ENCODE measurements around the gene SLC13A4. TPM values are rescaled to one million over a fixed set of nuclear protein-coding genes. Genes with fewer than 3 reads are reported as not detected.

The SLC13A4 gene
- total RNA-seq, 1 donor from 2014 or later: not detected

DNA sequence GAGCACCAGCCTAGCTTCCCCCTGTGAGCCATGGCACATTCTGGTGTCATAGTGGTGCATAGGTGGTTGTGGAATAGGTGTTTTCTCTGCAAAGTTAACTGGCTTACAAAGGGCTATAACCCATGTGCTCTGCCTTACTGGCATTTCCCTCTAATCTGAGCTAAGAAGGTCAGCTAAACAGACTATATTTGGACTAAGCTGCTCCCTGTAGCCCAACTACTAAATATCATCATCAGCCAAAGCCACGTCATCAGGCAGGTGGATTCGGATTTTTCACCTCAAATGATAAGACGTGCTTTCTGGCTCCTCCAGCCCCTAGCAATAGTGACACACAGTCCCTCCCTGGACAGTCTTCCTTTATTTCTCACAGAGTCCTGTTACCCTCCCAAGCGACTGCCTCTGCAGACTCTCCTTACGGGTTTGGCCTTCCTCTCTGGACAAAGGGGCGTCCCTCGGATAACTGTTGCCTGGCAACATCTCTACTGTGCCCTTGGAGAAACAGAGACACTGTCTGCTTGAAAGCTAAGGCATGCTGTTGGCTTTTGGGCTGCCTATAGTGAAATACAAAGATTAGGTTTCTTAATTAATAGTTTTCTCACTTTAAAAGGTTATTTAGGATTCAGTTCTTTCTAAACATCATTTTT lies 9.1 kb downstream of the SLC13A4 start:
- intact Hi-C loops (cut with micrococcal nuclease): no loop called here

DNA sequence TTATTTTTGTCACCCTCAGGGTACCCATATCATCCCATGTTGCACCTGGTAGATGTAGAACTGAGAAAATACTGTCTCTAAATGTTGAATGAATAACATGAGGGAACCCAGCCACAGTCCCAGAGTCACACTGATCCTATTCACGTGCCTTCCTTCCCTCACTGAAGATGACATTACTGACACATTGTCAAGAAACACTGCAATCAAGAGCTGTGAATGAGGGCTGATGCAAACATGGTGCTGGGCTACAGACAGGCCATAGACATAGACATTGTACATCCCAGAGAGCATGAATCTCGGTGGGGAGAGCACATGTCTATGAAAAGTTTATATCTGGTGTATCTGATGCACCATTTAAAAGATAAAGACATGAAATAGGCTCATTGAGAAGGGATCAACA lies 9.8 kb downstream of the SLC13A4 start:
- intact Hi-C loops (cut with micrococcal nuclease): no loop called here

DNA sequence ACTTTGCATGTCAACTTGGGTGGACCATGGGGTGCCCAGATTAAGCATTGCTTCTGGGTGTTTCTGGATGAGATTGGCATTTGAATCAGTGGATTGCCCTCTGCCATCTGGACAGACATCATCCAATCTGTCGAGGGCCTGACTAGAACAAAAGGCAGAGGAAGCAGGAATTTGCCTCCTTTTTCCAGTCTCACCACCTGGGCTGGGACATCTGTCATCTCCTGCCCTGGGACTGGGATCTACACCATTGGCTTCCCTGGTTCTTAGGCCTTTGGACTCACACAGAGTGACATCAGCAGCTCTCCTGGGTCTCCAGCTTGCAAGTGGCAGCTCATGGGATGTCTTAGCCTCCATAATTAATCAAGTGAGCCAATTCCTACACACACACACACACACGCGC lies 10.3 kb downstream of the SLC13A4 start:
- intact Hi-C loops (cut with micrococcal nuclease): no loop called here

DNA sequence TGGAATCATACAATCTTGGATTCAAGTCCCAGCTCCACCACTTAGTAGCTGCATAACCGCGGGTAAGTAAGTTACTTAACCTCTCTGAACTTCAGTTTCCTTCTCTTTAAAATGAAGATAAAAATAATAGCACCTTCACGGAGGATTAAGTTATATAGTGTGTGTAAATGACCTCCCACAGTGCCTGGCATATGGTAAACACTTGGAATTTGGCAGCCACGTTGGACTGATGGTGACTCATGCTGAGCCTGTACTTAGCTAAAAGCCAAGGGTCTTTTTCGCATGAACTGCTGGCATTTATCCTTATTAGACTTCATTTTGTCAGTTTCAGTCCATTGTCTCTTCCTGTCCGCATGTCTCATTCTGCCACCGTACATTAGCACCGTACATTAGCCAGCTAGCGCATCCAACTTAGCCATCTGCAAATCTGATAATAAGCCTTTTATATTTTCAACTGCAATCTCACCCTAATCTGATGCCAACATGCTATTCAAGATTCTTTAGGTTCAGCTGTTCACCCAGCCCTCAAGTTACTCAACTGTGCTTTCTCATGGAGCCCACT lies 11.2 kb downstream of the SLC13A4 start:
- intact Hi-C loops (cut with micrococcal nuclease): no loop called here

DNA sequence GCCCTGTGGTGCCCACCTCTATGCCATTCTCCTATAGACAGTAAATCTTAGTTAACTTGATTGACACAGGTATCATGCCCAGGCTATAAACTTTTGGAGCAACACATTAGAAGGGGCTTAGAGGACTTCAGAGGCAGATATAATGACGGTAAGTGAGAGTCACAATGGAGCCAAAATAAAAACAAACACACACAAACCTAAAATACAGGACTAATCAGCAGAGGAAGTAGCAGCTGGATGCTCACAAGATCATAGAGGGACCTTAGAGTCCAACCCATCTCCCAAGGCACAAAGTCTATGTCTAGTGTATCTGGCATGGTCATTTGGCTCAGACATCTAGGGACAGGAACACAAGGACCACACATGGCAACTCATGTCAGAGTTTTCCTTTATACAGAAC lies 12.3 kb downstream of the SLC13A4 start:
- intact Hi-C loops (cut with micrococcal nuclease): no loop called here

DNA sequence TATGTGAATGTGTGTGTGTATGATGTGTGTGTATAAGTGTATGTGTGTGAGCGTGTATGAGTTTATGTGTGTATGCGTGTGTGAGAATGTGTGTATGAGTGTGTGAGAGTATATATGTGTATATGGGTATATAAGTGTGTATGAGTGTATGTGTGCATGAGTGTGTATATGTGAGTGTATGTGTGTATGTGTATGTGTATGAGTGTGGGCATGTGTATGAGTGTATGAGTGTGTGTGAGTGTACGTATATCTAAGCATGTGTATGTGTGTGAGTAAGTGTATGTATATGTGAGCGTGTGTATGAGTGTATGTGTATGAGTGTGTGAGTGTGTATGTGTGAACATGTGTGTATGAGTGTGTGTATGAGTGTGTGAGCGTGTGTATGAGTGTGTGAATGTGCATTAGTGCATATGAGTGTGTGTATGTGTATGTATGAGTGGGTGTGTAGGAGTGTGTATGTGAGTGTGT lies 12.9 kb downstream of the SLC13A4 start:
- intact Hi-C loops (cut with micrococcal nuclease): no loop called here

DNA sequence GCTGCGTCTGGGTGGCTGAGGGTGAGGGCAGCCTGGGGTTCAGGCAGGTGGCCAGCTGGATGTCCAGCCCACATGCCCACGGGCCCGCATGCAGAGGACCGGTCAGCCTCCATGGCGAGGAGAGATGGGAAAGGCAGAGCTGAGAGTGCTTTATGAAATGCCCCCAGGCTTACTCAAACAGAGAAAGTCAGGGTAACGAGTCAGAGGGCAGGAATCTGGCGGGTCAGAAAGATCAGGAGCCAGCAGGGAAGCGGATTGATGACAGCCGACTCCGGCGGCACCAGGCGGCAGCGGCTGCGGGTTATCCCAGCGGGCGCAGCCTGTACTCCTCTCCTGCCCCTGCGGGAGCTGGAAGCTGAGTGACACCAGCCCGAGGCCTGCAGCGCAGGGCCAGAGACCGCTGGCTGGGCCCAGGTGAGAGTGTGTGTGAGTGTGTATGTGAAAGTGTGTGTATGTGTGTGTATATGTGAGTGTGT lies 13.4 kb downstream of the SLC13A4 start:
- intact Hi-C loops (cut with micrococcal nuclease): no loop called here

DNA sequence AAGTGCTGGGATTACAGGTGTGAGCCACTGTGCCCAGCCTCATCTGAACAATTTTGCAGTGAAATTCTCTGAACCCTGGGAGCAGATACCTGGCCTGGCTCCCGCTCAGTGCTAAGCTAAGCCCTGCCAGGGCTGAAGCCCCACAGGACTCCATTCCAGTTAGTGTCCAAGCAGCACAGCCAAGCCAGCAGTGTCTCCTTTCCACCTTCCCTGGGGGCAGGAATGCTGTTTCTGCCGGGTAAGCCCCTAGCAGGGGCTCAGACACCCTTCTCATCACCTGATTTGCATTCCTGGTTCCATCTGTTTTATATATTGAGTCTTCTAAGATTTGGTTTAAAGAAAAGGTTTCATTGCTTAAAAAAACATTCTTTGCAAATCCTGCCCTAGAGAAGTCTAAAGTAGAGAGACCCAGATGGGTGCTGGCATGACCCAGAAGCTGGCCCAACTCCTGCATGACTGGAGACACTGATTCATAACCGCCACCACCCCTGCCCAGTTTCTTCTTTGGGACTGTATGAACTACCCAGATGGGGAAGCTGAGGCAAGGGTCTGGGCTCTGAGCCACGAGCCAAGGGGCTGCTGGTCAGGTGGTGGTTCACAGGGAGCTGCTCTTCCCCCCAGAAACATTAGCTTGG lies 14.0 kb downstream of the SLC13A4 start:
- intact Hi-C loops (cut with micrococcal nuclease): no loop called here

DNA sequence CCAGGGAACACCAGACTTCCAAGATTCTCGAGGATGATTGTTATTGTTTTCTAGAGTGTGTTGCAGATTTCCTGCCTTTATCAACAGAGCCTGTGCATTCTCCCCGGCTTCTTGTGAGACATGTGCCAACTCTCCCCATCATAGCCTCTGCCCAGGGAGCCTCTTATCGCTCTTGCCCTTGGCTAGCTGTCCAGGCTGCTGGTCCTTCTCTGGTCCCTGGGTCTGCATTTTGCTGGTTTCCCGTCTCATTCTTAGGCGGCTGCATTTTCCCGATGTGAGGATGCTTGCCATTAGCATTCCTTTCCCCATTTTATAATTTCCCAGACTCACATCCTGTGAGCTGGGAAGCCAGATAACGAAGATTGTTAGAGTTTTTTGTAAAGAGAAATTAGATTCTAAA lies 15.2 kb downstream of the SLC13A4 start:
- intact Hi-C loops (cut with micrococcal nuclease): no loop called here

DNA sequence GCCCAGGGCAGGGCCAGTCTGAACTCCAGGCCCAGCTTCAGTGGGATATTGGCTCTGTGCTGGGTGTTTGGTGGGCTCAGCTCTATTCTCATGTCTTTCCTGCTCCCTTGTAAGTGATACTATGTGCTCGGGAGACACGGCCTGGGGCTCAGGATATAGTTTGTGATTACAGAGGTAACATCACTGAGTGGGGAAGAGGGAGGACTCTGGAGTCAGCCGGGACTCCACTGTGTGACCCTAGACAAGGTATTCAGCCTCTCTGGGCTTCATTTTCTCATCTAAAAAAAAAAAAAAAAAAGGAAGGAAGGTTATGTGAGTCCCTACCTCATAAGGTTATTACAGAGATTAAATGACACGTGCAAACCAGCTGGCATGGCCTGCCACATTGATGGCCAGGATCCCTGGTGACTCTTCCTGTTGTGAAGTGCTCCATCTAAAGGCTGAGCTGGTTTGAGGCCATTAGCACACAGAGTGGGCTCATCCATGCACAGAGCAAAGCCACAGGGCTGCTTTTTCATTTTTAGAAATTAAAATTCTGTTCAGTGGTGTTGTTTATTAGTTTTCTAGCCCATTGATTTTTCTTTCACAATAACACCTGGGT lies 15.7 kb downstream of the SLC13A4 start:
- intact Hi-C loops (cut with micrococcal nuclease): no loop called here

DNA sequence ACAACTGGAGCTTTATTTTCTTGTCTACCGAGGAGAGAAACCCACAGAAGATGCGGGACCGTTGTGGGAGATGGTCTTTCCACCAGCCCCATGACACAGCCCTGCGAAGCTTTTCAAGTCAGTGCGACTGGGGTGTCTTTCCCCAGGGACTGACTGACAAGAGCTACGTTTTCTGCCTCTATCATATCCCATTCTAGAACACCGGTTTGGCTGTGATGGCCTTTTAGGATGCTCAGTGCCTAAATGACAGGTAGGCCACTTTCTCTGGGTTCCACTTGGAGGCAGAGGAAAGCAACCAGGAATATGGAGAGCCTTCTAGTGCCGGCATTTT lies 16.9 kb downstream of the SLC13A4 start:
- intact Hi-C loops (cut with micrococcal nuclease): loop anchor here (2.0 kb wide), 2 partner anchors 30 to 38 kb away; no protein-coding TSS in a partner anchor

DNA sequence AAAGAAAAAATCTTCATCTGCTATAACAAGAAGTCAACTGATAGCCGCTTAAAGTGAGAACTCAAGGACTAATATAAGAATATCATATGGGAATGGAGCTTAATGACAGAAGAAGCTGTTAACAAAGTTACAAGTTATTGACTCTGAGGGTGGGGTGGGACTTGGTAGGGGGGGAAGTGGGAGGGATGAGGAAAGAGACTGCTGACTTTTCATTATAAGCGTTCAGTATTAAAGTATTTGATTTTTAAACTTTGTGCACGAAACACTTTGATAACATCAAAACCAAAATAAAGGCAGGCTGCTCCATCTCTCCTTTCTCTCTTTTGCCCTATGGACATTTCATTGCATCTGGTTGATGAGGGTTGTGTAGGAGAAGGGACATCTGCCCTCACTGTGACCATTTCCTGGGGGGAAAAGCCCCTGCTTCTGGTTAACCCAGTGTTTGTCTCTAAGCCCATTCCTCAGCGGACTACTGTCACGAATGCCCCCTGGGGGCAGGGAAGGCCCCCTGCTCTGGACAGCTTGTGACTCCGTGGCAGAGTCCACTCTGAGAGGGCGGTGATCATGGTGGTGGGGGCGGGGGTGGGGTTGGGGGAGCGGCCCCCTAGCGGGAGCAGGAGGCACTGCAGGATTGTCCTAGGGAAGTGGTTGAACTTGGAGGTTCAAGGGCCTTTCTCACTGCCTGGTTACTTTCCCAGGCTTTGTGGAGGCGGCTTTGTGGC lies 17.4 kb downstream of the SLC13A4 start:
- intact Hi-C loops (cut with micrococcal nuclease): loop anchor here (2.0 kb wide), 2 partner anchors 30 to 38 kb away; no protein-coding TSS in a partner anchor

DNA sequence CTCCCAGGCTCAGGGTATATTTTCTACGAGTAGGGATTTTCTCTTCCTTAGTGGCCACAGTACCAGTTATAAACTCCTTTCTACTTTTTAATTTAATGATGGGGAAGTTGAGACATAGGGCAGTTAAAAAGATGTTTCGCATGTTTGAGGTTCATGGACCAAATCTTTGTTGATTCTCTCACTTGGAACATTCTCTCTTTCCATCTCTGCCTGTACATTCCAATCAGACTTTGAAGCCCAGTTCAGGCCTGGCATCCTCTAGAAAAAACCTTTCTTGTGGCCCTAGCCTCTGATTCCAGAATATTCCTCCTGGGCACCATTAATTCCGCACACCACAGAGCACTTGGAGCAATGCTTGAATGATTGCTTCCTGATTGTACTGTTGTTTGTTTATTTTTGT lies 18.5 kb downstream of the SLC13A4 start:
- intact Hi-C loops (cut with micrococcal nuclease): no loop called here

DNA sequence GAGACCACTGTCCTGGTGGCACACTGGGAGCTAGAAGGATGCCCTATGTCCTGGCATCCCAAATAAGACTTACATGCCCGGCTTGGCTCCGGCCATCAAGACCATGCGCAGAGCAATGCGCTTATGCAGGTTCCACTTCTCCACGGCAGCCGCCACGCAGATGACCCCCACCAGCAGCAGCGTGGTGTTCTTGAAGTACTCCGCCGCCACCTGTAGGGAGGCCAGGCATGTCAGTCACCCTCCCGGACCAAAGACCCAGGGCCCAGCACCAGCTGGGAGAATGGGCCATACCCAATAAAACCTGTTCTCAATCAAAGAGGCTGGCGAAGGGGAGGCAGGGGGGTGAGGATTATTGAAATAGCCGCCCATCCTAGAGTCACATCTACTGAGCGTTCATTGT lies 19.9 kb downstream of the SLC13A4 start:
- intact Hi-C loops (cut with micrococcal nuclease): no loop called here

DNA sequence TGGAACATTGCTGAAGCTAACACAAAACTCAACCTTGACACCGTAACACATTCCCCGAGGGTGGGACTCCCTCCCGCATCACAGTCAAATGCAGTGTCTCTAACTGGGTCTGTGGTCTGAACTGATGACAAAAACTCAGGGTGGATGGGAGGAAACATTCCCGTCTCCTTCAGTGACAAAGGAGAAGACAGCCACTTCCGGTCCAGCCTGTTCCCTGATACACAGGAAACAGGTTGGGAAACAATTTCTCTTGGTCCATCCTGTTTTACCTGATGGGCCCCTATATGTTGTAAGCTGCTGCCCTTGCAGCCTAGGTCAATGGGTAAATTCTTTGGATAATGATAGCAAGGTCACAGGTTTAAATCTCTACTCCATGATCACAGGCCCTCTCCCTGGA lies 20.4 kb downstream of the SLC13A4 start:
- intact Hi-C loops (cut with micrococcal nuclease): no loop called here

DNA sequence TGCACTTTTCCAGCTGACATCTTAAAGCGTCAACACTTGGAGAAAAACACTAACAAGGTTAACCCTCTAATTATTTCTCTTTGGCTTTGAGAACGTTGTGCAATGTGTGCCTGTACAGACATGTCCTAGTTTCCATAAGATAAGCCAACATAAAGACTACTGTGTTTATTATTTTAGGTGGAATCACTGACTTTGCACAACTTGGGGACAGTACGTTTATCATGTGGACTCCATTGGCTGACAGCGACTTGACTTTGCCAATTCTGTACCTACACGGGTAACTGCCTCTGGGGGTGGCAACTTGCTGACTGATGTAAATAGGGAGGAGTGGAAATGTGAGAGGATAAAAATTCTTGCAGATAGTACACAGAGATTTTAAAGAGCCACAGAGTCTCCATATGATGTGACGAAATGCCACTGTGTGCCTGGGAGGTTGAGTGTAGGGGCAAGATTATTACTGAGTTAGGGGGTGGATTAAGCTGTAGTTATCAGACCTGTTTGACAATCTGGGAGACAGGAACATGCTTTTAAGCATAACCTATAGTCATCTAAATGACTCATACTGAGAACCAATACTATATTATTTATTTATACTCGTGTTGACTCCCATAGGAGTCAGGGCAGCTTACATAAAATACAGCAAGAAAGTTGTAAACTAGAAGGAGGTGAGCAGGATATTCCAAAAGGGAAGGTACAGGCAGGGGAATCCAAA lies 21.0 kb downstream of the SLC13A4 start:
- intact Hi-C loops (cut with micrococcal nuclease): no loop called here

DNA sequence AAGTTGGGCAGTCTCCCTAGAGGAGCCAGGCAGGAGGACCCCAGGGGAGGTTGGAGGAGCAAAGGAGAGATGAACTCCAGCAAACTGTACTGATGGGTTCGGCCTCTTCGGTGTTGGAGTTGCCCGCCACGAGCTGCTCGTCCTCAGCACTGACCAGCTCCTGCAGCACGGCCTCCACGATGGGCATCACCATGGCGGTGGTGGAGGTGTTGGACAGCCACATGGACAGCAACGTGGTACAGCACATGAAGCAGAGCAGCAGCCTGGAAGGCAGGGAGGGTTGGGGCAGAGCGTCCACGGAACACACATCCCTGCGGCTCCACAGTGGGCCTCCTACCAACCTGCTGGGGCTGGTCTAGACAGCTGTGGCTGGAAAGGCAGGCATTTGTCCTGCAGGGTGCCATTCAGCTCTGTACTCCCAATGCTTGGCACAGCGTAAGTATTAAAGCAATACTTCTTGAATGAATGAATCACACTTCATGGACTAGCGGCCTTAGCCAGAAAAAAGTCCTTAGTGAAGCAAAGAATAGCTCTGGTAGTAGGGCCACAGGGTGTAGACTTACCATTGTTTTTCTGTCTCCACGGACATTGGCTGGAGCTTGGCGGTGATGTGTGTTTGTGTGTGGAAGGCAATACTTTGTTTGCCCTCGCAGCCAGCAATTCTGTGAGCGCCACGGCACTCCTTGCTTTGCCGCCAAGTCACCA lies 21.8 kb downstream of the SLC13A4 start:
- intact Hi-C loops (cut with micrococcal nuclease): no loop called here

DNA sequence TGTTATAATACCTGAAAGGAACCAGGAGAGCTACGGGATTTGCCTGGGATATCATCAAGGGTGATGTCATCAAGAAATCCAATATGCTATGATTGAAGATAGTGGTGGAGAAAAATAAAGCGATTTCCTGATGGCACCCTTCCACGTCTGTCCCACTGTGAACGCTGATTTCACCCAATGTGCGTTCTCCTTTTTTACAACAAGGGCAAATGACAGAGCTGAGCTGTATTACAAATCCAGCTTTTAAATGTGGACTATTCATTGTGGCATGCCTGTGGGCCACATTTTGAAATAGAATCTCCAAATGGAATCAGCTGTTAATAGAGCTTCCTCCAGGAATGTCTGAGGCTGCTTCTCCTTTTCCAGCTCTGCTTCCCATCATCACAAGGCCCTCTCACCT lies 23.3 kb downstream of the SLC13A4 start:
- intact Hi-C loops (cut with micrococcal nuclease): no loop called here

DNA sequence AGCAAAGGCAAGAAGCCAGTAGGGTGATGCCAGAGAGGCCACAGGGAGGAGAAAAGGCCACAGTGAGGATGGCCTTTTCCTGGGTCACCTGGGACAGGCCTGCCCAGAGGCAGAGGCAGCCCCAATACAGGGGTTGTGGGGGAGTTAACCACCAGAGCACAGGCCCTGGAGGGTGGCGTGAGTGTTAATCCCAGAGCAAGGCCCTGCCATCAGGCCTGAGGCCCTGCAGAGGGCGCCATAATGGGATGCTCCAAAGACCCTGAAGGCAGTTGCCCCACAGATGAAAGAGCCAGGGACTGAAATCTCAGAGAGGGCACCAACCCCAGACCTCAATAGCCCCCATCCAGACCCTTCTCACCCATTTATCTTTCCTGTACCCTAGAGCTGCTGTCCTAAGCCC lies 23.9 kb downstream of the SLC13A4 start:
- intact Hi-C loops (cut with micrococcal nuclease): no loop called here

DNA sequence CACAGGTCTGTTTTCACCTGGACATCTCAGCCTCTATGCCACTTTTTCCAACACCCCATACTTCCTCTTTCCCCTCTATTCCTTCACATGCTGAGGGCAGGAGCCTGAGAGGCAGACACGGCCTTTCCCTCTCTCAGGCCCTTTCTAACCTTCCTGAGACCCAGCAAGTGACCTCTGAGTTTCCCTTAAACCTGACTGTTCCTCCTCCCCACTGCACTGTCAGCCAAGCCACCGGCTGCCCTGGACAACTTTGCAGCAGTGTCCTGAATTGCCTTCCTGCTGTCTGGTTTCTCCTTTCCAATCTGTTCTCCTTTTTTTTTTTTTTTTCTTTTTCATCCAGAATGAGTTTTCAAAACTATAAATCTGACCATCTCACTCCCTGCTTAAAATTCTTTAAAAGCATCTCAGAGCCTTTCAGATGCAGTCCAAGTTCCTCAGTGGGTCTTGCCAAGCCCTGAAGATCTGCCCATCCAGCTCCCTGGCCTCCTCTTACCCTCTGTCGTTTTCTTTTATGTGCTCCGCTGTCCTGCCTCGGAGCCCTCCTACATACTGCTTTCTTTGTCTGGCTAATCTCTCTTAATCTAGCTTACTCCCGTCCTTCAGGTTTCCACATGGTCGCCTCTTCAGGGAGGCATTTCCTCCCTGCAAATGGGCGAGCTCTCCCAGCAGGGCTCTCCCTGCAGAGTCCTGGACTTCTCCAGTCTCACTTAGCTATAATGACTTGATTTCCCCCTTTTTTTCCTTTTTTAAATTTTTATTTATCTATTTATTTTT lies 30.5 kb downstream of the SLC13A4 start:
- intact Hi-C loops (cut with micrococcal nuclease): no loop called here

Measured in T-helper 1 cell treated with Interleukin-12 subunit alpha and Interleukin-12 subunit beta and Interleukin-4 antibody, amounts not matched to agents 30 ng/mL and 1 ng/mL, for 36 hours (primary cell).